Measurements from ENCODE around the gene CCDC24. TPM values are rescaled to one million over a fixed set of nuclear protein-coding genes. Genes with fewer than 3 reads are reported as not detected.

Gene CCDC24
- total RNA-seq, 1 experiment from 2014 or later: 24.4 TPM

GRCh38 chr1:44014365-44015104 lies 23.1 kb downstream of the CCDC24 start:
- H3K27ac ChIP-seq (ENCODE audit: low read length): no peak overlapping the region
- ChIA-PET CTCF (interaction anchor here (0.6 to 1.7 kb wide), 3 partner anchors 10 to 246 kb away, joined by 3 to 9 read pairs (median 4); no protein-coding TSS in a partner anchor), POLR2A (no interaction called here)
- H3K27me3 ChIP-seq (ENCODE audit: control insufficient read depth, insufficient read depth, low read length): no peaks in the 10 kb centered on the region
- intact Hi-C loops (cut with micrococcal nuclease; ENCODE audit: unreplicated experiment): no loop called here
- DNase-seq (ENCODE audit: low read depth, low spot score) (no peak), ATAC-seq (no peak)
- BruUV-seq (replicated peaks): no TSS peak
- H3K9me3 ChIP-seq (ENCODE audit: control insufficient read depth, insufficient read depth, low read depth, low read length): no peaks in the 10 kb centered on the region
- in situ Hi-C loops (cut with HindIII; ENCODE audit: low pct_unique_long_range_greater_than_20kb, low sequenced_read_pairs): no loop called here
- H3K36me3 ChIP-seq (ENCODE audit: control insufficient read depth, insufficient read depth, low read length): no peaks in the 10 kb centered on the region
- H3K4me1 ChIP-seq (ENCODE audit: control insufficient read depth, insufficient read depth, low read length): no peaks in the 10 kb centered on the region
- no peak overlapping the region for H3K4me3 ChIP-seq (ENCODE audit: low read depth in 2 of 2, low read length in 2 of 2)
- TF ChIP-seq SIN3A (IDR thresholded peaks at IDR 0.05; ENCODE audit: borderline replicate concordance, insufficient read depth, low read depth, low read length) (no peak), CTCF (IDR thresholded peaks at IDR 0.05) (no peak), POLR2AphosphoS5 (IDR thresholded peaks at IDR 0.05; ENCODE audit: low read depth, low read length) (no peak), TCF7L2 (IDR thresholded peaks at IDR 0.05; ENCODE audit: low read depth, low read length) (no peak)
- TF ChIP-seq, protein P1, sequence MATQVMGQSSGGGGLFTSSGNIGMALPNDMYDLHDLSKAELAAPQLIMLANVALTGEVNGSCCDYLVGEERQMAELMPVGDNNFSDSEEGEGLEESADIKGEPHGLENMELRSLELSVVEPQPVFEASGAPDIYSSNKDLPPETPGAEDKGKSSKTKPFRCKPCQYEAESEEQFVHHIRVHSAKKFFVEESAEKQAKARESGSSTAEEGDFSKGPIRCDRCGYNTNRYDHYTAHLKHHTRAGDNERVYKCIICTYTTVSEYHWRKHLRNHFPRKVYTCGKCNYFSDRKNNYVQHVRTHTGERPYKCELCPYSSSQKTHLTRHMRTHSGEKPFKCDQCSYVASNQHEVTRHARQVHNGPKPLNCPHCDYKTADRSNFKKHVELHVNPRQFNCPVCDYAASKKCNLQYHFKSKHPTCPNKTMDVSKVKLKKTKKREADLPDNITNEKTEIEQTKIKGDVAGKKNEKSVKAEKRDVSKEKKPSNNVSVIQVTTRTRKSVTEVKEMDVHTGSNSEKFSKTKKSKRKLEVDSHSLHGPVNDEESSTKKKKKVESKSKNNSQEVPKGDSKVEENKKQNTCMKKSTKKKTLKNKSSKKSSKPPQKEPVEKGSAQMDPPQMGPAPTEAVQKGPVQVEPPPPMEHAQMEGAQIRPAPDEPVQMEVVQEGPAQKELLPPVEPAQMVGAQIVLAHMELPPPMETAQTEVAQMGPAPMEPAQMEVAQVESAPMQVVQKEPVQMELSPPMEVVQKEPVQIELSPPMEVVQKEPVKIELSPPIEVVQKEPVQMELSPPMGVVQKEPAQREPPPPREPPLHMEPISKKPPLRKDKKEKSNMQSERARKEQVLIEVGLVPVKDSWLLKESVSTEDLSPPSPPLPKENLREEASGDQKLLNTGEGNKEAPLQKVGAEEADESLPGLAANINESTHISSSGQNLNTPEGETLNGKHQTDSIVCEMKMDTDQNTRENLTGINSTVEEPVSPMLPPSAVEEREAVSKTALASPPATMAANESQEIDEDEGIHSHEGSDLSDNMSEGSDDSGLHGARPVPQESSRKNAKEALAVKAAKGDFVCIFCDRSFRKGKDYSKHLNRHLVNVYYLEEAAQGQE (IDR thresholded peaks at IDR 0.05; ENCODE audit: insufficient read depth in 1 of 2, low read depth in 2 of 2, low read length in 1 of 2): no peak

DNA sequence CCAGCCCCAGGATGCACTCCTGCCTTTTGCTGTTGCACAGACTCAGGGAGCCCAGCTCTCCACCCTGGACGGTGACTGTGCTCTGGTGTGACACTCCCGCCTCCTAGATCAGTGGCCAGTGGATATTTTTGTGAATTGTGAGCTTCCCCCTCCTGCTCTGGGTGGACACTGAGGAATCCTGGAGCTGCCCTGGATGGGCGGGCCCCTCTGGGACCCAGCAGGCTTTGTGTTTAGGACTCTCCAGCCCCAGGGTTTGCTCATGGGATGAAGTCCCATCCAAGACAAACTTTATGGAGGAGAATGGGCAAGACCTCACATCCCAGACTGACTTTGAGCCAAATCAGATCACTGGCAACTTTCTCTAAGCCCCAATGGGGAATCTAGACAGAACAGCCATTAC lies 23.8 kb downstream of the CCDC24 start:
- in situ Hi-C loops (cut with HindIII; ENCODE audit: low pct_unique_long_range_greater_than_20kb, low sequenced_read_pairs): no loop called here
- Histone ChIP-seq H3K4me3 (ENCODE audit: low read depth in 2 of 2, low read length in 2 of 2) (no peak overlapping the region), H3K9me3 (ENCODE audit: control insufficient read depth, insufficient read depth, low read depth, low read length) (no peaks in the 10 kb centered on the region), H3K36me3 (ENCODE audit: control insufficient read depth, insufficient read depth, low read length) (no peaks in the 10 kb centered on the region), H3K4me1 (ENCODE audit: control insufficient read depth, insufficient read depth, low read length) (no peaks in the 10 kb centered on the region), H3K27ac (ENCODE audit: low read length) (no peak overlapping the region), H3K27me3 (ENCODE audit: control insufficient read depth, insufficient read depth, low read length) (no peaks in the 10 kb centered on the region)
- ChIA-PET POLR2A (no interaction called here), CTCF (interaction anchor here (0.6 to 0.7 kb wide), 2 partner anchors 33 to 247 kb away, joined by 3 to 9 read pairs; no protein-coding TSS in a partner anchor)
- no TSS peak for BruUV-seq (replicated peaks)
- no peak for ATAC-seq
- TF ChIP-seq CTCF (IDR thresholded peaks at IDR 0.05) (no peak), TCF7L2 (IDR thresholded peaks at IDR 0.05; ENCODE audit: low read depth, low read length) (no peak), POLR2AphosphoS5 (IDR thresholded peaks at IDR 0.05; ENCODE audit: low read depth, low read length) (no peak), SIN3A (IDR thresholded peaks at IDR 0.05; ENCODE audit: borderline replicate concordance, insufficient read depth, low read depth, low read length) (no peak)
- TF ChIP-seq, protein P1 (IDR thresholded peaks at IDR 0.05; ENCODE audit: insufficient read depth in 1 of 2, low read depth in 2 of 2, low read length in 1 of 2): no peak
- intact Hi-C loops (cut with micrococcal nuclease; ENCODE audit: unreplicated experiment): no loop called here
- no peak for DNase-seq (ENCODE audit: low read depth, low spot score)

Measured in Panc1 (cell line).